ENCODE measurements around the gene TIMM10.

Gene TIMM10

GRCh38 chr11:57499413-57499982 is 31.1 kb downstream of the TIMM10 start:
- no peak for TF ChIP-seq CTCF (IDR thresholded peaks at IDR 0.05)
- no peak for TF ChIP-seq ZFX (IDR thresholded peaks at IDR 0.05; ENCODE audit: borderline replicate concordance)
- H3K27ac ChIP-seq, result peak overlapping the region; percentile 71

- peak overlapping the region; percentile 71 for H3K27ac ChIP-seq
- TF ChIP-seq CTCF (IDR thresholded peaks at IDR 0.05) (no peak), ZFX (IDR thresholded peaks at IDR 0.05; ENCODE audit: borderline replicate concordance) (no peak)
Observed at GRCh38 chr11:57498540-57498939, 32.0 kb downstream of the TIMM10 start.

- TF ChIP-seq ZFX (IDR thresholded peaks at IDR 0.05; ENCODE audit: borderline replicate concordance), result no peak
- no peak for TF ChIP-seq CTCF (IDR thresholded peaks at IDR 0.05)
- H3K27ac ChIP-seq, result peak overlapping the region; percentile 71
Observed at GRCh38 chr11:57497303-57498247, 33.0 kb downstream of the TIMM10 start.

- no peak for TF ChIP-seq CTCF (IDR thresholded peaks at IDR 0.05)
- no peak for TF ChIP-seq ZFX (IDR thresholded peaks at IDR 0.05; ENCODE audit: borderline replicate concordance)
- H3K27ac ChIP-seq, result no peak overlapping the region
Observed at GRCh38 chr11:57496109-57496820, 34.3 kb downstream of the TIMM10 start.

- TF ChIP-seq CTCF (IDR thresholded peaks at IDR 0.05) (peak; percentile 89), ZFX (IDR thresholded peaks at IDR 0.05; ENCODE audit: borderline replicate concordance) (no peak)
- peak overlapping the region; percentile 59 for H3K27ac ChIP-seq
Observed at GRCh38 chr11:57493507-57494503, 36.7 kb downstream of the TIMM10 start.

- TF ChIP-seq ZFX (IDR thresholded peaks at IDR 0.05; ENCODE audit: borderline replicate concordance) (no peak), CTCF (IDR thresholded peaks at IDR 0.05) (peak; percentile 73)
- no peak overlapping the region for H3K27ac ChIP-seq
Observed at GRCh38 chr11:57491371-57492061, 39.0 kb downstream of the TIMM10 start.

All from 22Rv1 (cell line).